K562 (cell line): ENCODE data around the gene NIPAL4. TPM values are rescaled to one million over a fixed set of nuclear protein-coding genes. Genes with fewer than 3 reads are reported as not detected.

ENCODE experiments used
- ATAC-seq: fragments of 200-7000 bp; cut with Tn5 transposase; 3 replicates; pipeline ENCODE4 v1.9.1; 2020; ENCODE audit warnings: moderate library complexity
- BruUV-seq: library from RNA; stranded (reverse); fragments of 400-500 nt; replicated peaks from 2 replicates; lab custom pipeline; 2021; lab: Mats Ljungman, UMichigan
- CTCF ChIA-PET: fragments of 300-600 bp; formaldehyde crosslinking; extraction: SDS; loops from one replicate; lab custom pipeline; 2021; ENCODE audit warnings: low intra/inter-chr PET ratio; lab: Yijun Ruan, JAX
- POLR2A ChIA-PET: fragments of 300-600, 350-650 bp; sonication (Branson Sonifier 250); formaldehyde crosslinking; extraction: SDS; loops from one replicate; lab custom pipeline; 2021; ENCODE audit warnings: antibody characterized with exemption, inconsistent platforms; lab: Yijun Ruan, JAX
- DNase-seq, 4 experiments: peaks; one replicate each; pipeline versions ENCODE4 v3.0.0 to v3.0.0-alpha.2; 2011 to 2018; ENCODE audit warnings: low spot score in 3 of 4, mixed read lengths in 3 of 4; ENCODE audit errors: extremely low read depth in 1 of 4
- FAIRE-seq: peaks from 2 replicates; lab custom pipeline; 2011; peaks lifted over from hg19 to GRCh38; lab: Jason Lieb, UNC
- H2AFZ ChIP-seq: 2 replicates; pipeline ENCODE4 v1.6.0; 2011; ENCODE audit warnings: low read depth, low read length, control low read depth, inconsistent platforms
- H3K27ac ChIP-seq: fragments of 200-600 bp; 3 replicates; pipeline ENCODE4 v1.8.0; 2011; ENCODE audit warnings: low read depth, mild to moderate bottlenecking, control low read depth, inconsistent platforms, low read length, moderate library complexity, mixed read lengths; ENCODE audit errors: extremely low read depth
- H3K27me3 ChIP-seq, 2 experiments: fragments of 300-600 bp in 1 of 2; 2 replicates in 1 of 2; 3 replicates in 1 of 2; pipeline versions ENCODE4 v1.6.0 to v1.8.0; 2011; ENCODE audit warnings: inconsistent platforms in 2 of 2, low read length in 2 of 2, mild to moderate bottlenecking in 1 of 2, mixed read lengths in 1 of 2, moderate library complexity in 1 of 2; ENCODE audit not compliant: control insufficient read depth in 2 of 2, insufficient read depth in 2 of 2
- H3K36me3 ChIP-seq: fragments of 300-600 bp; 3 replicates; pipeline ENCODE4 v1.8.0; 2011; ENCODE audit warnings: mild to moderate bottlenecking, low read length, inconsistent platforms; ENCODE audit not compliant: control insufficient read depth, insufficient read depth
- H3K4me1 ChIP-seq, 2 experiments: fragments of 200-600 bp in 1 of 2; replicated peaks in 1 of 2; 2 replicates in 1 of 2; 3 replicates in 1 of 2; pipeline versions ENCODE4 v1.5.1 to v1.8.0; 2011; ENCODE audit warnings: inconsistent platforms in 2 of 2, low read length in 2 of 2, mild to moderate bottlenecking in 1 of 2, mixed read lengths in 1 of 2, moderate library complexity in 1 of 2; ENCODE audit not compliant: control insufficient read depth in 2 of 2, insufficient read depth in 2 of 2
- H3K4me2 ChIP-seq: 2 replicates; pipeline ENCODE4 v1.6.1; 2011; ENCODE audit warnings: low read length, control low read depth, inconsistent platforms, mixed read lengths; ENCODE audit not compliant: insufficient read depth
- H3K4me3 ChIP-seq: fragments of 200-600 bp; sonication (generic), shearing (Covaris generic); 2 replicates; pipeline ENCODE4 v1.5.1; 2016; ENCODE audit warnings: control low read depth, inconsistent platforms
- H3K79me2 ChIP-seq: fragments of 200-600 bp; 3 replicates; pipeline ENCODE4 v1.8.0; 2011; ENCODE audit warnings: low read length, inconsistent platforms; ENCODE audit not compliant: control insufficient read depth, insufficient read depth
- H3K9ac ChIP-seq, 2 experiments: 2 replicates each; pipeline versions ENCODE4 v1.6.0 to v1.6.1; 2011; ENCODE audit warnings: low read depth in 2 of 2, low read length in 2 of 2, control low read depth in 1 of 2, inconsistent platforms in 1 of 2, mild to moderate bottlenecking in 1 of 2, mixed read lengths in 1 of 2; ENCODE audit not compliant: insufficient read depth in 1 of 2
- H3K9me1 ChIP-seq: one replicate; pipeline ENCODE4 v1.6.0; 2011; ENCODE audit warnings: inconsistent platforms, mild to moderate bottlenecking, low read length, moderate library complexity; ENCODE audit not compliant: control insufficient read depth, insufficient read depth
- H3K9me3 ChIP-seq: replicated peaks from 2 replicates; pipeline ENCODE4 v1.5.1; 2011; ENCODE audit warnings: low read depth, low read length, inconsistent platforms; ENCODE audit not compliant: control insufficient read depth, insufficient read depth
- H4K20me1 ChIP-seq: replicated peaks from 2 replicates; pipeline ENCODE4 v1.6.1; 2011; ENCODE audit warnings: low read length, inconsistent platforms, mixed read lengths; ENCODE audit not compliant: control insufficient read depth, insufficient read depth
- NFATC3 ChIP-seq: fragments of 450-650 bp; IDR thresholded peaks from 2 replicates; pipeline ENCODE4 v1.6.1; 2017; ENCODE audit warnings: mild to moderate bottlenecking
- ZNF707 ChIP-seq: fragments of 250-450 bp; sonication (Bioruptor Pico); conservative IDR thresholded peaks from 2 replicates; pipeline ENCODE4 v1.8.0; 2022; ENCODE audit warnings: inconsistent platforms, mild to moderate bottlenecking, moderate library complexity
- WGBS: fragments of 100-300 bp; shearing (Covaris generic); methylation state at CpG from one replicate; pipeline ENCODE4 v1.1.6; 2016; ENCODE audit warnings: low coverage, mixed read lengths; ENCODE audit not compliant: insufficient coverage; ENCODE audit errors: missing lambda C conversion rate; 5-methylcytosine and 5-hydroxymethylcytosine counted together
- in situ Hi-C: fragments of 300-500 bp; cut with MboI; formaldehyde crosslinking; loops from 4 replicates; pipeline ENCODE4 v1.15.0; 2018; ENCODE audit warnings: inconsistent platforms, mixed read lengths
- intact Hi-C: fragments of 100-400 bp; cut with micrococcal nuclease; formaldehyde crosslinking; loops from 2 replicates; pipeline ENCODE4 v1.14.2; 2022
- polyA plus RNA-seq, 8 experiments: library from polyadenylated mRNA; depleted of rRNA in 4 of 8; stranded (reverse) in 5 of 8; unstranded in 3 of 8; fragments of >200 nt; fragmentation: Nextera tagmentation in 2 of 8; fragmentation: Illumina TruSeq in 1 of 8; extraction: Ambion mirVana in 2 of 8; extraction: Trizol in 1 of 8; gene quantifications; 2 replicates each; pipeline versions ENCODE4 v1.2.1 to v1.2.3, GENCODE V29; 2011 to 2014; ENCODE audit warnings: inconsistent platforms in 1 of 8, missing spikeins in 1 of 8
- total RNA-seq, 7 experiments: library from RNA; depleted of rRNA in 6 of 7; stranded (reverse); fragments of >200 nt in 6 of 7; fragmentation: Illumina TruSeq in 2 of 7; extraction: Trizol in 2 of 7; gene quantifications; 2 replicates each; pipeline versions ENCODE4 v1.2.1 to v1.2.3, GENCODE V29; 2011 to 2021; ENCODE audit warnings: low replicate concordance in 1 of 7
- TF ChIP-seq, protein P1 (sequence below), 2 experiments: fragments of 450-650 bp in 1 of 2; sonication (generic) in 1 of 2; formaldehyde crosslinking in 1 of 2; IDR thresholded peaks; 2 replicates each; pipeline versions ENCODE4 v1.7.1 to v1.9.0; 2016 to 2022; ENCODE audit warnings: inconsistent platforms in 1 of 2, mild to moderate bottlenecking in 1 of 2, missing genetic modification reagents in 1 of 2
- TF ChIP-seq, protein P2 (sequence below): fragments of 250-450 bp; sonication (Bioruptor Pico); IDR thresholded peaks from 2 replicates; pipeline ENCODE4 v1.5.0; 2021; ENCODE audit warnings: mild to moderate bottlenecking, moderate library complexity
- TF ChIP-seq, protein P3 (sequence below), 2 experiments: fragments of 450-650 bp in 1 of 2; sonication (generic) in 1 of 2; formaldehyde crosslinking; conservative IDR thresholded peaks; 2 replicates each; pipeline versions ENCODE4 v1.4.0 to v1.8.1; 2020 to 2022; ENCODE audit warnings: mild to moderate bottlenecking in 1 of 2, missing genetic modification reagents in 1 of 2

Gene NIPAL4
- total and polyA plus RNA-seq, 9 of the 15 experiments (the other 6 are each of a cell fraction or from before 2014, with no cell fraction given), result not detected

DNA sequence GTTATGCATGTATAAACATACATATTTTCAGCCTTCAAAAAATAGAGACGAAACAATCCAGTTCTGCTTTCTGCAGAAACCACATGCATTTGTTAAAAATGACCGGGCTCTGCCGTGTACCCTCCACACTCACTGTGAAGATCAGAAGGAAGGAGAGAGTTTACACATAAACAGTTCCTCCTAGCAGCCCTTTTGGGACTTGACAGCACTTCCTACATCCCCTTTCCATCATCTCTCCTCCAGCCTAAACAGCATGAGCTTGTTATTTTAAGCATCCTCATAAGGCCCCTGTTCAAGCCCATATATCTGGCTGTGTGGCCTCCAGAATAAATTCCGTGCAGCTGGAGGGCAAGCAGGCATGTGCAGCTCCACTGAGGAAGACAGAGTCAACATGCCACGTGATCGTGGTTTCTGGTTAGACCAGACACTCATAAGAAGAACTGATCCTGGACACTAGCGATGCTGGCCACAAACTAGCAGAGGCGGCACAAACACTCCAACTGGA, 42.2 kb downstream of the NIPAL4 start:
- Histone ChIP-seq H4K20me1 (no peaks in the 10 kb centered on the region), H3K4me3 (no peak overlapping the region), H3K79me2 (no peaks in the 10 kb centered on the region), H2AFZ (no peak overlapping the region), H3K27ac (no peak overlapping the region), H3K27me3 (peaks cover 0 to 7% of the 10 kb centered on the region in 2 experiments; a peak in 1 of 5 replicates), H3K9ac (no peak overlapping the region), H3K9me3 (no peaks in the 10 kb centered on the region), H3K9me1 (no peaks in the 10 kb centered on the region), H3K4me2 (no peak overlapping the region), H3K36me3 (no peaks in the 10 kb centered on the region), H3K4me1 (no peaks in the 10 kb centered on the region)
- intact Hi-C loops, result no loop called here
- no peak for ATAC-seq
- ChIA-PET CTCF (no interaction called here), POLR2A (no interaction called here)
- TF ChIP-seq ZNF707 (CRISPR knock-in tag) (no peak), NFATC3 (no peak)
- TF ChIP-seq, protein P1, sequence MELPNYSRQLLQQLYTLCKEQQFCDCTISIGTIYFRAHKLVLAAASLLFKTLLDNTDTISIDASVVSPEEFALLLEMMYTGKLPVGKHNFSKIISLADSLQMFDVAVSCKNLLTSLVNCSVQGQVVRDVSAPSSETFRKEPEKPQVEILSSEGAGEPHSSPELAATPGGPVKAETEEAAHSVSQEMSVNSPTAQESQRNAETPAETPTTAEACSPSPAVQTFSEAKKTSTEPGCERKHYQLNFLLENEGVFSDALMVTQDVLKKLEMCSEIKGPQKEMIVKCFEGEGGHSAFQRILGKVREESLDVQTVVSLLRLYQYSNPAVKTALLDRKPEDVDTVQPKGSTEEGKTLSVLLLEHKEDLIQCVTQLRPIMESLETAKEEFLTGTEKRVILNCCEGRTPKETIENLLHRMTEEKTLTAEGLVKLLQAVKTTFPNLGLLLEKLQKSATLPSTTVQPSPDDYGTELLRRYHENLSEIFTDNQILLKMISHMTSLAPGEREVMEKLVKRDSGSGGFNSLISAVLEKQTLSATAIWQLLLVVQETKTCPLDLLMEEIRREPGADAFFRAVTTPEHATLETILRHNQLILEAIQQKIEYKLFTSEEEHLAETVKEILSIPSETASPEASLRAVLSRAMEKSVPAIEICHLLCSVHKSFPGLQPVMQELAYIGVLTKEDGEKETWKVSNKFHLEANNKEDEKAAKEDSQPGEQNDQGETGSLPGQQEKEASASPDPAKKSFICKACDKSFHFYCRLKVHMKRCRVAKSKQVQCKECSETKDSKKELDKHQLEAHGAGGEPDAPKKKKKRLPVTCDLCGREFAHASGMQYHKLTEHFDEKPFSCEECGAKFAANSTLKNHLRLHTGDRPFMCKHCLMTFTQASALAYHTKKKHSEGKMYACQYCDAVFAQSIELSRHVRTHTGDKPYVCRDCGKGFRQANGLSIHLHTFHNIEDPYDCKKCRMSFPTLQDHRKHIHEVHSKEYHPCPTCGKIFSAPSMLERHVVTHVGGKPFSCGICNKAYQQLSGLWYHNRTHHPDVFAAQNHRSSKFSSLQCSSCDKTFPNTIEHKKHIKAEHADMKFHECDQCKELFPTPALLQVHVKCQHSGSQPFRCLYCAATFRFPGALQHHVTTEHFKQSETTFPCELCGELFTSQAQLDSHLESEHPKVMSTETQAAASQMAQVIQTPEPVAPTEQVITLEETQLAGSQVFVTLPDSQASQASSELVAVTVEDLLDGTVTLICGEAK (IDR thresholded peaks at IDR 0.05), result no peak
- TF ChIP-seq, protein P1 (CRISPR knock-in tag; IDR thresholded peaks at IDR 0.05), result no peak
- TF ChIP-seq, protein P2, sequence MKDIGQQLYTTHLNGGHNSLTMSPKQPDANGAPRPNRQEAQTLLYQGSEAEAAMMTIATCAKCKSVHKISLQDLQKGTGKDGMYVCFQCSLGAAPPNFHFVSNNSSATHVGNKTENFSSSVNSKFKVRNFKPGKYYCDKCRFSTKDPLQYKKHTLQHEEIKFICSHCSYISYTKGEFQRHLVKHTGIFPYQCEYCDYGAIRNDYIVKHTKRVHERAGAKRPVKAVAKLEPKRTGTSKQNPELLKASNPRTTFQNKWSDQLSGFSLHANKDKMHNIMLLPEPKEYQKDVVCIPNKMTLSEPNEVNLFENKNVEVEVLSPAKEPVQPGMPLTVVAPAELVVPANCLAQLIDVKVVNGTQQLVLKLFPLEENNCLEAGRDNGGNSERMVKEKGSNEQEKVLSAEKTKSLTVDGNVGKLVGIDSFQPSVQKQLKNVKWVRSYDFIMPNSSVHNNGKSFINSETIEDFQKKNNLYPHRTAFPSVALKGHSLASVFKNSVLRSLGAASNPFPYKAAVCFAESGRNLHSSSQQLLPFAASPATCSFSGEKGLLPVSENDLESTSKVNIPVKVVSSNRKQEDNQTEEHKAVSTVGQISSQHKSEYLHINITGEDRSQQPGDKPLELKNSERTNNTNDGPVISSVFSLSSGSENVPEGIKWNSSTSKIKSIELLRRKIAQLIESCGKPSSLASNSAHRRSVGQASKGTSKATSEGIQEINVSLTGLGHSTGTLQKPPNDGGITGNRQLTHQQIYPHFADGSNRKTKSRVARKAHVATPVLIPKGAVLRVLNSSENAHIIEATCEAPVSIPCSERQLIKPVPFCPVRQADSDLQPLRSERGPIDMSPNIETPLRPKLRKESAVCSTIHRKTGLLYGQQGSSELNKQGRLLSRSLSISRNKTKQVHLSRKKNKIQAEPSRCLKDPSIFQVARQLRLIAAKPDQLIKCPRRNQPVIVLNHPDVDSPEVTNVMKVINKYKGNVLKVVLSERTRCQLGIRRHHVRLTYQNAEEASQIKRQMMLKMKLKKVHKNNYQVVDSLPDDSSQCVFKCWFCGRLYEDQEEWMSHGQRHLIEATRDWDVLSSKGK (CRISPR knock-in tag), result no peak
- TF ChIP-seq, protein P3, sequence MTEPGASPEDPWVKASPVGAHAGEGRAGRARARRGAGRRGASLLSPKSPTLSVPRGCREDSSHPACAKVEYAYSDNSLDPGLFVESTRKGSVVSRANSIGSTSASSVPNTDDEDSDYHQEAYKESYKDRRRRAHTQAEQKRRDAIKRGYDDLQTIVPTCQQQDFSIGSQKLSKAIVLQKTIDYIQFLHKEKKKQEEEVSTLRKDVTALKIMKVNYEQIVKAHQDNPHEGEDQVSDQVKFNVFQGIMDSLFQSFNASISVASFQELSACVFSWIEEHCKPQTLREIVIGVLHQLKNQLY (CRISPR knock-in tag; conservative IDR thresholded peaks at IDR 0.05), result no peak
- in situ Hi-C loops, result no loop called here
- no TSS peak for BruUV-seq
- FAIRE-seq, result no peak
- 26% methylated on average over 8 of the region's 8 CpGs for WGBS
- no peak for DNase-seq
